ENCODE measurements around the gene SLC39A5. TPM values are rescaled to one million over a fixed set of nuclear protein-coding genes. Genes with fewer than 3 reads are reported as not detected.

Gene SLC39A5
- polyA plus RNA-seq, 3 donors = 0.21 to 0.25 TPM; not detected in 1

DNA sequence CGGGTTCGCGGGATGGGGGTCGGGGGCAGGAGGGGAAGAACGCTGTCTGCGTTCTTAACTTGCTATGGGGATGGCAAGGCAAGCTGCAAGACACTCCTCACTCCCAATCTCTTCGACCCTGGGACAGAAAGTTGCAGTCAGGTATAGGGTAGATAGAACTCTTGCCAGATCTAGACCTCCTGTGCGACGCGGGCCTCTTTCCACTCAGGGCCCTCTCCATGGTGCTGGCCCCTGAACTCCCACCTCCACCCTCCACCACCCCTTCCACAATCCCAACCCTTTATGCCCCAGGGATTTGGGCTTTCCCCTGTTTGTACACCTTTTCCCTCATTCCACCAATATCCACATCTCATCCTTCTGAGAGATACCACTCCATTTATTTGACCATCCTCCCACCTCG, 4.9 kb upstream of the SLC39A5 start:
- no peak for DNase-seq
- peak overlapping the region; percentile 97 for H2AFZ ChIP-seq (ENCODE audit: insufficient read depth, low read depth, low read length, poor library complexity, severe bottlenecking)

DNA sequence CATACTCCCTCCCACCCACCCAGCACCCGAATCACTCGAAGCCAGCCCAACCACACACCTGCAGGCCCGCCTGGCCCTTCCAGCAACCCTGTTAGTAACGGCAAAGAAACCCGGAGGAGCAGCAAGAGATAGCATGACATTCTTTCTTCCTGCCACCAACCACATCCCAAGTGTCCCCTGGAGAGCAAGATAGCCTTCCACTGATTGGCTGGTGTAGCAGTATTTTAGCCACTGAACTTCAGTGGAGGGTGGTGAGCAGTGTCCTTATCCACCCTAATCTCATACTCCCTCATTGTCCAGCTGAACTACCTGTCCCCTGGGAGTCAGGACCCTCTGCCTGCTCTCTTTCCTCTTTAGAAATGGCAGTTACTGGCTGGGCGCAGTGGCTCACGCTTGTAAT, 769 bp upstream of the SLC39A5 start:
- 88% methylated on average over 3 of the region's 7 CpGs for WGBS (ENCODE audit: insufficient coverage)
- H3K36me3 Mint-ChIP-seq = peaks cover 6 to 18% of the 10 kb centered on the region in 2 donors
- H3K36me3 ChIP-seq (replicated peaks in 1 of 2; ENCODE audit: control insufficient read depth in 1 of 2, insufficient read depth in 2 of 2, low read length in 2 of 2) = peaks cover 0 to 2% of the 10 kb centered on the region in 2 donors
- no peak for DNase-seq
- H3K9me3 Mint-ChIP-seq = peaks cover 0 to 2% (median 0%) of the 10 kb centered on the region in 7 donors
- peaks cover 6 to 10% of the 10 kb centered on the region in 2 donors for H3K4me1 ChIP-seq (ENCODE audit: control insufficient read depth in 1 of 2, insufficient read depth in 2 of 2, low read length in 2 of 2)
- H3K9me3 ChIP-seq (replicated peaks in 1 of 2; ENCODE audit: control insufficient read depth in 1 of 2, insufficient read depth in 1 of 2, low read length in 2 of 2) = no peaks in the 10 kb centered on the region
- no peak overlapping the region for H3K9ac ChIP-seq (ENCODE audit: insufficient read depth, low read length, poor library complexity, severe bottlenecking)
- no peaks in the 10 kb centered on the region for H3K27me3 ChIP-seq (ENCODE audit: control insufficient read depth in 2 of 2, insufficient read depth in 2 of 2, low read length in 2 of 2)
- H3K27ac ChIP-seq (ENCODE audit: low read depth in 1 of 2, low read length in 2 of 2) = no peak overlapping the region
- no peaks in the 10 kb centered on the region for H4K20me1 ChIP-seq (ENCODE audit: insufficient read depth, low read length)
- peaks cover 0 to 2% (median 1%) of the 10 kb centered on the region in 3 donors for H3K27me3 Mint-ChIP-seq (ENCODE audit: low read depth in 3 of 3)
- no peak overlapping the region for H3K4me3 Mint-ChIP-seq
- H3K27ac Mint-ChIP-seq = no peak overlapping the region
- H3K79me2 ChIP-seq (ENCODE audit: insufficient read depth, low read length) = peaks cover 8% of the 10 kb centered on the region
- peaks cover 14% of the 10 kb centered on the region for H3K4me1 Mint-ChIP-seq
- no peak overlapping the region for H2AFZ ChIP-seq (ENCODE audit: insufficient read depth, low read depth, low read length, poor library complexity, severe bottlenecking)
- TF ChIP-seq, protein P1, sequence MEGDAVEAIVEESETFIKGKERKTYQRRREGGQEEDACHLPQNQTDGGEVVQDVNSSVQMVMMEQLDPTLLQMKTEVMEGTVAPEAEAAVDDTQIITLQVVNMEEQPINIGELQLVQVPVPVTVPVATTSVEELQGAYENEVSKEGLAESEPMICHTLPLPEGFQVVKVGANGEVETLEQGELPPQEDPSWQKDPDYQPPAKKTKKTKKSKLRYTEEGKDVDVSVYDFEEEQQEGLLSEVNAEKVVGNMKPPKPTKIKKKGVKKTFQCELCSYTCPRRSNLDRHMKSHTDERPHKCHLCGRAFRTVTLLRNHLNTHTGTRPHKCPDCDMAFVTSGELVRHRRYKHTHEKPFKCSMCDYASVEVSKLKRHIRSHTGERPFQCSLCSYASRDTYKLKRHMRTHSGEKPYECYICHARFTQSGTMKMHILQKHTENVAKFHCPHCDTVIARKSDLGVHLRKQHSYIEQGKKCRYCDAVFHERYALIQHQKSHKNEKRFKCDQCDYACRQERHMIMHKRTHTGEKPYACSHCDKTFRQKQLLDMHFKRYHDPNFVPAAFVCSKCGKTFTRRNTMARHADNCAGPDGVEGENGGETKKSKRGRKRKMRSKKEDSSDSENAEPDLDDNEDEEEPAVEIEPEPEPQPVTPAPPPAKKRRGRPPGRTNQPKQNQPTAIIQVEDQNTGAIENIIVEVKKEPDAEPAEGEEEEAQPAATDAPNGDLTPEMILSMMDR (IDR thresholded peaks at IDR 0.05) = no peak
- H3K4me2 ChIP-seq (replicated peaks; ENCODE audit: extremely low read depth, low read length, poor library complexity, severe bottlenecking) = no peak overlapping the region
- intact Hi-C loops (cut with micrococcal nuclease) = no loop called here
- H3K4me3 ChIP-seq (replicated peaks in 1 of 3; ENCODE audit: low read depth in 2 of 3, low read length in 3 of 3) = no peak overlapping the region

More for the DNA sequence above, 4.9 kb upstream of the SLC39A5 start:
- Histone ChIP-seq H3K27ac (ENCODE audit: low read depth in 1 of 2, low read length in 2 of 2) (peak overlapping the region in 1 of 2 donors; percentile 94), H3K9ac (ENCODE audit: insufficient read depth, low read length, poor library complexity, severe bottlenecking) (peak overlapping the region; percentile 63), H3K79me2 (ENCODE audit: insufficient read depth, low read length) (peaks cover 22% of the 10 kb centered on the region), H3K36me3 (replicated peaks in 1 of 2; ENCODE audit: control insufficient read depth in 1 of 2, insufficient read depth in 2 of 2, low read length in 2 of 2) (peaks cover 0 to 2% of the 10 kb centered on the region in 2 donors), H3K4me1 (ENCODE audit: control insufficient read depth in 1 of 2, insufficient read depth in 2 of 2, low read length in 2 of 2) (peaks cover 37 to 47% of the 10 kb centered on the region in 2 donors), H3K4me3 (replicated peaks in 1 of 3; ENCODE audit: low read depth in 2 of 3, low read length in 3 of 3) (peak overlapping the region in 1 of 3 experiments; percentile 96), H3K9me3 (replicated peaks in 1 of 2; ENCODE audit: control insufficient read depth in 1 of 2, insufficient read depth in 1 of 2, low read length in 2 of 2) (no peaks in the 10 kb centered on the region), H3K27me3 (ENCODE audit: control insufficient read depth in 2 of 2, insufficient read depth in 2 of 2, low read length in 2 of 2) (no peaks in the 10 kb centered on the region), H4K20me1 (ENCODE audit: insufficient read depth, low read length) (peaks cover 7% of the 10 kb centered on the region), H3K4me2 (replicated peaks; ENCODE audit: extremely low read depth, low read length, poor library complexity, severe bottlenecking) (peak overlapping the region; percentile 87)
- peak overlapping the region in 3 of 7 donors; percentile 48 to 99 (median 82) for H3K27ac Mint-ChIP-seq
- intact Hi-C loops (cut with micrococcal nuclease) = loop anchor here (5.0 kb wide), 2 partner anchors 38 to 98 kb away; partner anchors contain the start of genes ESYT1 (in 1 of the 2) and SMARCC2 (in 1 of the 2)
- TF ChIP-seq, protein P1 (IDR thresholded peaks at IDR 0.05) = no peak
- 89% methylated on average over 4 of the region's 11 CpGs for WGBS (ENCODE audit: insufficient coverage)
- no peaks in the 10 kb centered on the region for H3K27me3 Mint-ChIP-seq (ENCODE audit: low read depth in 3 of 3)
- H3K4me1 Mint-ChIP-seq = peaks cover 39% of the 10 kb centered on the region
- peak overlapping the region in 1 of 2 donors; percentile 85 for H3K4me3 Mint-ChIP-seq
- H3K36me3 Mint-ChIP-seq = peaks cover 6 to 18% of the 10 kb centered on the region in 2 donors
- peaks cover 0 to 2% (median 0%) of the 10 kb centered on the region in 7 donors for H3K9me3 Mint-ChIP-seq

Data from CD14-positive monocyte (primary cell).